Measurements from ENCODE around the gene FBXL5.
A peak's percentile ranks its signal among the peaks of the same experiment; 100 is the strongest.
"Not testable (repeated sequence)": the region's sequence is repeated elsewhere in the genome, so short reads cannot be mapped to it uniquely, and the experiment has no call there.

FBXL5 gene

DNA sequence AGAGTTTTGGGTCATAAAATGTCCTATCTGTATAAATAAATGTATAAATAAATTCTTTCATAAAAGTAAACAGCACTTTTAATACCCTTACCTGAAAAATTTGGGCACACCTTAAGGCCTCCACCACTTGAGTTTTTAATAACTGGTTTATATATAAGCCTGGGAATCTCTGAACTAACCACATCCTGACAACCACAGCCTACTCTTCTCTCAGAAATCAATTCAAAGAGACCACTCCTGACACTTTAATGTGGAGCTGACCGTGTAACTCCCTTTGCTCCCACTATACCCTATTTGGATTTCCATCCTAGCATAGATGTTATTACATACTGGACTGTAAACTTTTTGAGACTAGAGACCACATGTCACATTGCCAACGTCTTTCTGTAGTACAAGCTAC, 3.5 kb downstream of the FBXL5 start:
- DNase-seq (ENCODE audit: low spot score), result no peak
- Mint-ChIP-seq H3K27me3 (ENCODE audit: low read depth) (no peaks in the 10 kb centered on the region), H3K4me3 (peak overlapping the region; percentile 25), H3K9me3 (no peaks in the 10 kb centered on the region), H3K27ac (no peak overlapping the region), H3K4me1 (ENCODE audit: low read depth) (peaks cover 56% of the 10 kb centered on the region), H3K36me3 (ENCODE audit: low read depth) (peaks cover 10% of the 10 kb centered on the region)

GRCh38 chr4:15649914-15650545, 5.1 kb downstream of the FBXL5 start:
- H3K27ac Mint-ChIP-seq, result peak overlapping the region; percentile 56
- no peaks in the 10 kb centered on the region for H3K27me3 Mint-ChIP-seq (ENCODE audit: low read depth)
- H3K4me3 Mint-ChIP-seq, result peak overlapping the region; percentile 60
- H3K9me3 Mint-ChIP-seq, result no peaks in the 10 kb centered on the region
- H3K36me3 Mint-ChIP-seq (ENCODE audit: low read depth), result peaks cover 8% of the 10 kb centered on the region
- H3K4me1 Mint-ChIP-seq (ENCODE audit: low read depth), result peaks cover 52% of the 10 kb centered on the region
- peak; percentile 59 for DNase-seq (ENCODE audit: low spot score)

DNA sequence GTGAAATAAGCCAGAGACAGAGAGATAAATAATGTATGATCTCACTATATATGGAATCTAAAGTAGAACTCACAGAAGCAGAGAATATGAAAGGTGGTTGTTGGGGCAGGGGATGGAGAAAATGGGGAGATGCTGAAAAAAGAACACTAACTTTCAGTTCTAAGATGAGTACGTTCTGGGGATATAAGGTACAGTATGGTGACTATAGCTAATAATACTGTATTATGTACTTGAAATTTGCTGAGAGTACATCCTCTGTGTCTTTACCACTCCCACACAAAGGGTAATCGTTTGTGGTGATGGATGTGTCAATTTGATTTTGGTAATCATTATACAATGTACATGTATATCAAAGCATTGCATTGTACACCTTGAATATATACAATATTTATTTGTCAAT, 6.6 kb downstream of the FBXL5 start:
- H3K9me3 Mint-ChIP-seq, result no peaks in the 10 kb centered on the region
- H3K4me3 Mint-ChIP-seq, result no peak overlapping the region
- no peaks in the 10 kb centered on the region for H3K27me3 Mint-ChIP-seq (ENCODE audit: low read depth)
- peaks cover 49% of the 10 kb centered on the region for H3K4me1 Mint-ChIP-seq (ENCODE audit: low read depth)
- no peak overlapping the region for H3K27ac Mint-ChIP-seq
- DNase-seq (ENCODE audit: low spot score), result no peak
- H3K36me3 Mint-ChIP-seq (ENCODE audit: low read depth), result peaks cover 9% of the 10 kb centered on the region

DNA sequence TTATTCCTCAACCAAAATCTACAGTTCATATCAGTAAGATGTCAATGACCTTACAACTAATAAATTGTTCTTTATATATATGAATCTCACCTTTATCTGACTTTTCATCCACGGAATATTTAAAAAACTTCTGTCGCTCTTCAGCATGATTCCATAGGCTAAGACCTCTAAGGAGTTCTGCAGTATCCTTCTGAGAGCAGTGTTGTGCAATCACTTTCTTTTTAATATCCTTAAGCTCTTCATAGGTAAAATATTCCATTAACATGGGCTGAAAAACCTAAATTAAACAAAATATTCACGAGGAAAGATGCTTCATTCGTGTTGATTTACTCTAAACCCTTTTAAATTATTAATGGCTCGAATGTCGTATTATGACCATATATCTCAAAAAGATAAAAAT, 16.7 kb downstream of the FBXL5 start:
- DNase-seq (ENCODE audit: low spot score), result no peak
- H3K4me3 Mint-ChIP-seq, result no peak overlapping the region
- H3K9me3 Mint-ChIP-seq, result no peaks in the 10 kb centered on the region
- no peak overlapping the region for H3K27ac Mint-ChIP-seq
- H3K36me3 Mint-ChIP-seq (ENCODE audit: low read depth), result peaks cover 36% of the 10 kb centered on the region
- no peaks in the 10 kb centered on the region for H3K4me1 Mint-ChIP-seq (ENCODE audit: low read depth)
- no peaks in the 10 kb centered on the region for H3K27me3 Mint-ChIP-seq (ENCODE audit: low read depth)

- Mint-ChIP-seq H3K36me3 (ENCODE audit: low read depth) (peaks cover 48% of the 10 kb centered on the region), H3K27ac (no peak overlapping the region), H3K4me3 (no peak overlapping the region), H3K9me3 (peaks cover 4% of the 10 kb centered on the region), H3K27me3 (ENCODE audit: low read depth) (no peaks in the 10 kb centered on the region), H3K4me1 (ENCODE audit: low read depth) (no peaks in the 10 kb centered on the region)
- DNase-seq (ENCODE audit: low spot score), result no peak
Measured at GRCh38 chr4:15636818-15637217, 18.3 kb downstream of the FBXL5 start.

- not testable (repeated sequence) for H3K27me3 Mint-ChIP-seq (ENCODE audit: low read depth); H3K4me1 Mint-ChIP-seq (ENCODE audit: low read depth); DNase-seq (ENCODE audit: low spot score); H3K27ac Mint-ChIP-seq; H3K4me3 Mint-ChIP-seq
- peaks cover 70% of the 10 kb centered on the region for H3K36me3 Mint-ChIP-seq (ENCODE audit: low read depth)
- peaks cover 44% of the 10 kb centered on the region for H3K9me3 Mint-ChIP-seq
Measured at GRCh38 chr4:15617407-15617806, 37.8 kb downstream of the FBXL5 start.

DNA sequence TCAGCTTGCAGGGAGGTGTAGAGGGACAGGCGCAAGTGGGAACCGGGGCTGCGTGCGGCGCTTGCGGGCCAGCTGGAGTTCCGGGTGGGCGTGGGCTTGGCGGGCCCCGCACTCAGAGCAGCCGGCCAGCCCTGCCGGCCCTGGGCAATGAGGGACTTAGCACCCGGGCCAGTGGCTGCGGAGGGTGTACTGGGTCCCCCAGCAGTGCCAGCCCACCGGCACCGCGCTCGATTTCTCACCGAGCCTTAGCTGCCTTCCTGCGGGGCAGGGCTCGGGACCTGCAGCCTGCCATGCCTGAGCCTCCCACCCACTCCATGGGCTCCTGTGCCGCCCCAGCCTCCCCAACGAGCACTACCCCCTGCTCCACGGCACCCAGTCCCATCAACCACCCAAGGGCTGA, 40.3 kb downstream of the FBXL5 start:
- H3K4me1 Mint-ChIP-seq (ENCODE audit: low read depth); H3K4me3 Mint-ChIP-seq; H3K27me3 Mint-ChIP-seq (ENCODE audit: low read depth); H3K27ac Mint-ChIP-seq; DNase-seq (ENCODE audit: low spot score): not testable (repeated sequence)
- H3K9me3 Mint-ChIP-seq, result peaks cover 21% of the 10 kb centered on the region
- peaks cover 58% of the 10 kb centered on the region for H3K36me3 Mint-ChIP-seq (ENCODE audit: low read depth)

GRCh38 chr4:15612136-15612535, 43.0 kb downstream of the FBXL5 start:
- Mint-ChIP-seq H3K36me3 (ENCODE audit: low read depth) (peaks cover 35% of the 10 kb centered on the region), H3K4me1 (ENCODE audit: low read depth) (peaks cover 2% of the 10 kb centered on the region), H3K27me3 (ENCODE audit: low read depth) (no peaks in the 10 kb centered on the region), H3K9me3 (no peaks in the 10 kb centered on the region), H3K27ac (no peak overlapping the region), H3K4me3 (no peak overlapping the region)
- no peak for DNase-seq (ENCODE audit: low spot score)

DNA sequence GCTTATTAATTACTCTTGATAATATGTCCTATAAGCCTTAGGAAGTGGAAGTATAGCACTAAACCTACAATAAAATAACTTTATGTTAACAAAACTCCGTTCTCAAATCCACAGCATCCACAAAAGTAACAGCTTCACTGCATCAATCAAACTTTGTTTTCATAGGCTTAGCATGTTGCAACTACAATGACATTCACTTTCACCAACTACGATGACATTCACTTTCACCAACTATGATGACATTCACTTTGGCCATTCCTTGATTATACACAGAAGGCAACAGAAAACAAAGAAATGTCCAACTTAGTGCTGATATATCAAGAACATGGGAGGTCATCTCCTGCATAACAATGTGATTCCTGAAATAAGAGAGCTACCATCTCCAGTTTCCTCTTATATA, 44.3 kb downstream of the FBXL5 start:
- Mint-ChIP-seq H3K36me3 (ENCODE audit: low read depth) (peaks cover 25% of the 10 kb centered on the region), H3K27ac (no peak overlapping the region), H3K9me3 (no peaks in the 10 kb centered on the region), H3K4me1 (ENCODE audit: low read depth) (peaks cover 2% of the 10 kb centered on the region), H3K27me3 (ENCODE audit: low read depth) (no peaks in the 10 kb centered on the region), H3K4me3 (no peak overlapping the region)
- no peak for DNase-seq (ENCODE audit: low spot score)

DNA sequence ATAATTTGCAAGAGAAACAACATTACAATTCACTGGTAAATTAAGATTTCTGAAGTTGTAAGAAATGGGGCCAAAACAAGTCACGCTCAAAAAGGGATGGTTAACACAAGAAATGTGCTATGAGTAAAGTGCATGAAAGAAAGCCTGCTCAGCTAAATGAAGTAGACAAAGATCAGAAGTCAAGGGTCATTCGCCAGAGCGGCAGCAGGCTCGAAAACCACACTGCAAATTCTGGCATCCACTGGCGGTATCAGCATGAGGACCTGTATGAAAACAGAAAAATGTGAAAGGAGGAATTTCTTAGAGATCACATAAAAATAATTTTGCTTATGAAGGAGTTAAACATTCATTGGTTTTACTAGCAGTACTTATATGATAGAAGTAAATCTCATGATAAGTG, 49.6 kb downstream of the FBXL5 start:
- DNase-seq (ENCODE audit: low spot score), result no peak
- H3K27ac Mint-ChIP-seq, result no peak overlapping the region
- peaks cover 28% of the 10 kb centered on the region for H3K36me3 Mint-ChIP-seq (ENCODE audit: low read depth)
- H3K27me3 Mint-ChIP-seq (ENCODE audit: low read depth), result no peaks in the 10 kb centered on the region
- no peaks in the 10 kb centered on the region for H3K4me1 Mint-ChIP-seq (ENCODE audit: low read depth)
- H3K9me3 Mint-ChIP-seq, result no peaks in the 10 kb centered on the region
- H3K4me3 Mint-ChIP-seq, result no peak overlapping the region

DNA sequence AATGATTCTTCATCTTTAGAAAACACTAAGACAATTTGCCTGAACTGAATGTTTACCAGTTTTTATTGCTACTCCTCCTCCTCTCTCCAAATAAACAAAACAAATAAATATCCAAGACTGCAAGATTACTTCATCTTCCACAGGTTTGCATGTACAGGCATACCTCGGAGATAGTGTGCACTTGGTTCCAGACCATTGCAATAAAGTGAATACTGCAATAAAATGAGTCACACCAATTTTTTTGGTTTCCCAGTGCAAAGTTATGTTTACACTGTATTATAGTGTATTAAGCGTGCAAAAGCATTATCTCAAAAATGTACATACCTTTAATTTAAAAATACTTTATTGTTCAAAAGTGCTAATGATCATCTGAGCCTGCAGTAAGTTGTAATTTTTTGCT, 53.3 kb downstream of the FBXL5 start:
- Mint-ChIP-seq H3K9me3 (no peaks in the 10 kb centered on the region), H3K4me1 (ENCODE audit: low read depth) (no peaks in the 10 kb centered on the region), H3K27me3 (ENCODE audit: low read depth) (no peaks in the 10 kb centered on the region), H3K4me3 (no peak overlapping the region), H3K27ac (no peak overlapping the region), H3K36me3 (ENCODE audit: low read depth) (peaks cover 24% of the 10 kb centered on the region)
- no peak for DNase-seq (ENCODE audit: low spot score)

DNA sequence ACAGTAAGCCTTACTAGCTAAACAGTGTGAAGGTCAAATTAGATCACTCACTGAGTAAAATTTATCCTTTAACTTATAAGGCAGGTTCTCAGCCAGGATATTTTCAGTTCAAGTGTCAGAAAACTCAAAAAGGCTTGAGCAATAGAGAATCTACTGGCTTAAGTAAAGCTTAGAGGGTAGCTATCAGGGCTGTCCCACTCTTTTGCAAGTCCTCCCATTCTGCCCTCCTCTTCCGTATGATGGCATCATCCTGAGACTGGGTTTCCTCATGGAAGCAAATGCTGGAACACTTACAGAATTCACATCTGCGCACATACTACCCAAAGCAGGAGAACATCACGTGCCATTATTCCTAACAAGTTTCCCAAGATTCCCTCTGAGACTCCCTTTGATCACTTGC, 55.0 kb downstream of the FBXL5 start:
- DNase-seq (ENCODE audit: low spot score), result no peak
- H3K27ac Mint-ChIP-seq, result no peak overlapping the region
- H3K9me3 Mint-ChIP-seq, result no peaks in the 10 kb centered on the region
- H3K4me1 Mint-ChIP-seq (ENCODE audit: low read depth), result no peaks in the 10 kb centered on the region
- peaks cover 17% of the 10 kb centered on the region for H3K36me3 Mint-ChIP-seq (ENCODE audit: low read depth)
- no peak overlapping the region for H3K4me3 Mint-ChIP-seq
- no peaks in the 10 kb centered on the region for H3K27me3 Mint-ChIP-seq (ENCODE audit: low read depth)

DNA sequence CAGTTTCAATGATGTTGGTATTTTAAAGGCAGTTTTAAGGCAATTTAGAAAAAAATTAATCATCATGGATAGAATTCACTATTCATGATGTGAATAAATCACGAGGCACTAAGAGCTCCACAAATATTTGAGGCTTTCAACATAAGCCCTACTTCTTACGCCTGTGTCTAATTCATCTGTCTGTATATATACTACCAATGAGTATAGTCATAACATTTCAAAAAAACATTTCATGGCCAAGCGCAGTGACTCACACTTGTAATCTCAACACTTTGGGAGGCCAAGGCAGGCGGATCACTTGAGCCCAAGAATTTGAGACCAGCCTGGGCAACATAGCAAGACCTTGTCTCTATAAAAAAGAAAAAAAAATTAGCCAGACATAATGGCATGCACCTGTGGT, 56.5 kb downstream of the FBXL5 start:
- Mint-ChIP-seq H3K36me3 (ENCODE audit: low read depth) (peaks cover 5% of the 10 kb centered on the region), H3K4me3 (no peak overlapping the region), H3K27me3 (ENCODE audit: low read depth) (no peaks in the 10 kb centered on the region), H3K27ac (no peak overlapping the region), H3K4me1 (ENCODE audit: low read depth) (no peaks in the 10 kb centered on the region), H3K9me3 (no peaks in the 10 kb centered on the region)
- no peak for DNase-seq (ENCODE audit: low spot score)

DNA sequence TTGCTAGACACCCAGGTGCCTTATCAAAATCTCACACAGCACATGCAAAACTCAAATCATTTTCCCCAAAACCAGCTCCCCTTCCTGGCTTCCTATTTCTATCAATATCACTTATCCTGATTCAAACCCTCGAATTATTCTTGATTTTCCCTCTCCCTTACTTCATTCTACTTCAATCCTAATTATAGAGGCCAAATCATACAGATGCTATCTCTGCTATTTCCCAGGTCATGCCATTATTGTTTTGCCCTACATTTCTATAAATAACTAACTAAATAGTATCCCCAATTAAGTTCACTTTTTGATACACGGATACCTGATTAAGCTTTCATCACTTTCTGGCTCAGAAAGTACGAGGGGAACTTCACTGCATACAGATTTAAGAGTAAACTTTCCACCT, 62.4 kb downstream of the FBXL5 start:
- Mint-ChIP-seq H3K4me3 (no peak overlapping the region), H3K9me3 (no peaks in the 10 kb centered on the region), H3K27ac (no peak overlapping the region)

GRCh38 chr4:15587649-15588048, 67.5 kb downstream of the FBXL5 start:
- no peaks in the 10 kb centered on the region for H3K9me3 Mint-ChIP-seq
- DNase-seq (ENCODE audit: low spot score), result no peak

More for the DNA sequence above, 62.4 kb downstream of the FBXL5 start:
- no peaks in the 10 kb centered on the region for H3K27me3 Mint-ChIP-seq (ENCODE audit: low read depth)
- H3K36me3 Mint-ChIP-seq (ENCODE audit: low read depth), result no peaks in the 10 kb centered on the region
- DNase-seq (ENCODE audit: low spot score), result no peak
- no peaks in the 10 kb centered on the region for H3K4me1 Mint-ChIP-seq (ENCODE audit: low read depth)

More at GRCh38 chr4:15587649-15588048, 67.5 kb downstream of the FBXL5 start:
- Mint-ChIP-seq H3K36me3 (ENCODE audit: low read depth) (no peaks in the 10 kb centered on the region), H3K27me3 (ENCODE audit: low read depth) (no peaks in the 10 kb centered on the region), H3K4me3 (no peak overlapping the region), H3K27ac (no peak overlapping the region), H3K4me1 (ENCODE audit: low read depth) (no peaks in the 10 kb centered on the region)
